HepG2 (cell line): ENCODE measurements around the gene UEVLD. TPM values are rescaled to one million over a fixed set of nuclear protein-coding genes. Genes with fewer than 3 reads are reported as not detected.

ENCODE experiments used
- AHR ChIP-seq: IDR thresholded peaks from 2 replicates; pipeline ENCODE4 v1.6.1; 2018; ENCODE audit warnings: missing genetic modification reagents, missing compliant biosample characterization
- CBX1 ChIP-seq: IDR thresholded peaks from one replicate; pipeline ENCODE4 v1.6.1; 2016; ENCODE audit warnings: antibody characterized with exemption, low read depth
- HNRNPL ChIP-seq: fragments of 200-400 bp; formaldehyde crosslinking; IDR thresholded peaks from 2 replicates; pipeline ENCODE4 v1.6.1; 2017; ENCODE audit warnings: mild to moderate bottlenecking, low read depth, low read length
- IRX3 ChIP-seq: sonication (generic); formaldehyde crosslinking; IDR thresholded peaks from 2 replicates; pipeline ENCODE4 v1.8.1; 2023; ENCODE audit warnings: mild to moderate bottlenecking, low read depth, missing genetic modification reagents, borderline replicate concordance
- KDM2A ChIP-seq: sonication (generic); formaldehyde crosslinking; IDR thresholded peaks from 2 replicates; pipeline ENCODE4 v1.4.0; 2020; ENCODE audit warnings: low read depth, missing genetic modification reagents, borderline replicate concordance
- KLF9 ChIP-seq: IDR thresholded peaks from 2 replicates; pipeline ENCODE4 v1.6.1; 2016; ENCODE audit warnings: low read depth
- MED1 ChIP-seq: sonication (generic); formaldehyde crosslinking; IDR thresholded peaks from 2 replicates; pipeline ENCODE4 v1.4.0; 2020; ENCODE audit warnings: missing genetic modification reagents
- NAIF1 ChIP-seq: sonication (generic); formaldehyde crosslinking; IDR thresholded peaks from 2 replicates; pipeline ENCODE4 v1.5.0; 2020; ENCODE audit warnings: mild to moderate bottlenecking, missing genetic modification reagents, borderline replicate concordance
- NONO ChIP-seq, 2 experiments: fragments of 450-650 bp in 1 of 2; sonication (generic) in 1 of 2; formaldehyde crosslinking in 1 of 2; IDR thresholded peaks in 1 of 2; conservative IDR thresholded peaks in 1 of 2; 2 replicates each; pipeline versions ENCODE4 v1.6.1 to v1.8.0; 2017 to 2022; ENCODE audit warnings: mild to moderate bottlenecking in 1 of 2, missing genetic modification reagents in 1 of 2, moderate library complexity in 1 of 2
- SRSF4 ChIP-seq: fragments of 200-400 bp; formaldehyde crosslinking; IDR thresholded peaks from one replicate; pipeline ENCODE4 v1.6.1; 2018; ENCODE audit warnings: mild to moderate bottlenecking, low read depth, low read length, moderate library complexity; ENCODE audit not compliant: poor library complexity, severe bottlenecking
- TAF1 ChIP-seq: sonication (generic); formaldehyde crosslinking; IDR thresholded peaks from 2 replicates; pipeline ENCODE4 v1.4.0; 2020; ENCODE audit warnings: missing genetic modification reagents
- ZFP41 ChIP-seq: sonication (generic); formaldehyde crosslinking; IDR thresholded peaks from 2 replicates; pipeline ENCODE4 v1.4.0; 2020; ENCODE audit warnings: mild to moderate bottlenecking, missing genetic modification reagents, borderline replicate concordance
- ZFP90 ChIP-seq: sonication (generic); formaldehyde crosslinking; IDR thresholded peaks from 2 replicates; pipeline ENCODE4 v1.8.0; 2022; ENCODE audit warnings: missing genetic modification reagents, mild to moderate bottlenecking, inconsistent platforms, borderline replicate concordance
- ZMAT3 ChIP-seq: sonication (generic); formaldehyde crosslinking; conservative IDR thresholded peaks from 2 replicates; pipeline ENCODE4 v1.7.0; 2021; ENCODE audit warnings: missing genetic modification reagents
- ZNF20 ChIP-seq: sonication (generic); formaldehyde crosslinking; IDR thresholded peaks from 2 replicates; pipeline ENCODE4 v1.4.0; 2020; ENCODE audit warnings: mild to moderate bottlenecking, moderate library complexity, missing genetic modification reagents
- ZNF563 ChIP-seq: sonication (generic); formaldehyde crosslinking; IDR thresholded peaks from 2 replicates; pipeline ENCODE4 v1.8.0; 2022; ENCODE audit warnings: mild to moderate bottlenecking, moderate library complexity, missing genetic modification reagents
- polyA plus RNA-seq, 8 experiments: library from polyadenylated mRNA; depleted of rRNA in 3 of 8; stranded (reverse) in 7 of 8; unstranded in 1 of 8; fragments of >200 nt; fragmentation: Illumina TruSeq in 4 of 8; extraction: Trizol in 4 of 8; gene quantifications; 2 replicates each; pipeline versions ENCODE4 v1.2.1 to v1.2.3, GENCODE V29; 2011 to 2016; ENCODE audit warnings: low read depth in 4 of 8, missing spikeins in 1 of 8, mixed read lengths in 1 of 8; ENCODE audit not compliant: insufficient read depth in 1 of 8
- total RNA-seq, 5 experiments: library from RNA; depleted of rRNA; stranded (reverse); fragments of >200 nt; fragmentation: Illumina TruSeq; extraction: Trizol; gene quantifications; 2 replicates each; pipeline ENCODE4 v1.2.3, GENCODE V29; 2016; ENCODE audit warnings: low read depth in 1 of 5
- TF ChIP-seq, protein P1 (sequence below): sonication (generic); formaldehyde crosslinking; IDR thresholded peaks from 2 replicates; pipeline ENCODE4 v1.8.0; 2022; ENCODE audit warnings: missing genetic modification reagents, mild to moderate bottlenecking, borderline replicate concordance
- TF ChIP-seq, protein P2 (sequence below): IDR thresholded peaks from 2 replicates; pipeline ENCODE4 v1.6.1; 2016; ENCODE audit warnings: missing compliant biosample characterization, missing genetic modification reagents, borderline replicate concordance
- TF ChIP-seq, protein P3 (sequence below): sonication (generic); formaldehyde crosslinking; IDR thresholded peaks from 2 replicates; pipeline ENCODE4 v1.5.1; 2020; ENCODE audit warnings: missing genetic modification reagents, mild to moderate bottlenecking, borderline replicate concordance
- TF ChIP-seq, protein P4 (sequence below): sonication (generic); formaldehyde crosslinking; IDR thresholded peaks from 2 replicates; pipeline ENCODE4 v1.9.0; 2021; ENCODE audit warnings: missing genetic modification reagents, borderline replicate concordance

UEVLD gene
- total and polyA plus RNA-seq, 2 of the 13 experiments (the other 11 are each of a cell fraction or from before 2014, with no cell fraction given): 5.7 to 13.7 TPM

DNA sequence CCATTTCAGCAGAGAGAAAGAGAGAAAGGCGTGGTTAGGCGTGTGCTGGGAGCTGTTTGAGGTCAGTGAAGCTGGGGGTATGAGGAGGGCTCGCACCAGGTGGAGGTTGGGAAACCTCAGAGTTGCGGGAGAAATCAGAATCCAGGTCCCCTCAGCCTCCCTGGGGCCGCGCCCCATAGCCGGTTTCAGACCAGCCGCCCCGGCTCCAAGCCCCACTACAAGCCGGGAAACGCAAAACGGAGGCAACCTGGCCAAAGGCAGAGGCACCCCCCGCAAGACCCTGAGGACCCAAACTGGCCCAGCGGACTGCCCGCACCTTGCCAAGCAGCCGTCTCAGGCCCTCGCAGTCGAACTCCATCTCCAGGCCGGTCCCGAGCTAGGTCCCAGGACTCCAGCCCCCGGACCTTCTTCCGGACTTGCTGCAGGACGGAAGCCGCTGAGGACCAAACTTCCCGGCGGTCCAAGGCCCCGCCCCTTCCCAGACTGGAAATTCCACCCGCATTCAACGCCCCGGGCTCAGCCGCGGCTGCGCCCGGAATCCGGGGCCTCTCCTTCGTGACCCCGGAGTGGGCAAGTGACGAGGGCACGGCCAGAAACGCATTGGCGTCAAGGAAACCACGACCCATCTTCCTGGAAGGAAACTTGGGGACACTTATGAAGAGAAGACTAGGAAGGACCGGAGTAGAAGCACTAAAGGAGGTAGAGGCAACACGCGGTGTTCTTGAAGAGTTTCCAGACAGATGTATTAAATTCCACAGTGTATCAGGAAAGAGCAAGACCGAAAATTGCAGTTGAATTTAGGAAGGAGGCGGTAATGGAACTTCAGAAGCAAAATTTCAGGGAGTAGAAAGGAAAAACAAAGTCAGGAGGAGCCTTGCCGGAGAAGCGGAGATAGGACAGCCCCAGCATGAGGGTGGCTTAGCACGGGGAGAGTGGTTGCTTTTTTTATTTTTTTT is at the start of gene UEVLD (continued):
- TF ChIP-seq, protein P1, sequence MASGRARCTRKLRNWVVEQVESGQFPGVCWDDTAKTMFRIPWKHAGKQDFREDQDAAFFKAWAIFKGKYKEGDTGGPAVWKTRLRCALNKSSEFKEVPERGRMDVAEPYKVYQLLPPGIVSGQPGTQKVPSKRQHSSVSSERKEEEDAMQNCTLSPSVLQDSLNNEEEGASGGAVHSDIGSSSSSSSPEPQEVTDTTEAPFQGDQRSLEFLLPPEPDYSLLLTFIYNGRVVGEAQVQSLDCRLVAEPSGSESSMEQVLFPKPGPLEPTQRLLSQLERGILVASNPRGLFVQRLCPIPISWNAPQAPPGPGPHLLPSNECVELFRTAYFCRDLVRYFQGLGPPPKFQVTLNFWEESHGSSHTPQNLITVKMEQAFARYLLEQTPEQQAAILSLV (CRISPR knock-in tag): 0 out of 2 replicates have a peak, but pooled peaks have one; percentile 19
- TF ChIP-seq HNRNPL (0 out of 2 replicates have a peak, but pooled peaks have one; percentile 55), TAF1 (peak; percentile 76), KDM2A (CRISPR knock-in tag) (peak; percentile 91), ZNF20 (CRISPR knock-in tag) (no peak), ZFP41 (CRISPR knock-in tag) (no peak), SRSF4 (no peak), AHR (CRISPR knock-in tag) (no peak; the same call in 1 of the 2 replicates), NAIF1 (CRISPR knock-in tag) (peak; percentile 61; the same call in 1 of the 2 replicates), CBX1 (peak; percentile 18), KLF9 (no peak), ZMAT3 (peak; percentile 70; the same call in 1 of the 2 replicates), IRX3 (no peak), MED1 (CRISPR knock-in tag) (peak; percentile 65; the same call in 1 of the 2 replicates), ZFP90 (CRISPR knock-in tag) (peak; percentile 92; the same call in 1 of the 2 replicates), ZNF563 (no peak; the same call in 1 of the 2 replicates), NONO (IDR thresholded peaks at IDR 0.05) (no peak), NONO (CRISPR knock-in tag; conservative IDR thresholded peaks at IDR 0.05) (peak; percentile 71; the same call in 1 of the 2 replicates)
- TF ChIP-seq, protein P2, sequence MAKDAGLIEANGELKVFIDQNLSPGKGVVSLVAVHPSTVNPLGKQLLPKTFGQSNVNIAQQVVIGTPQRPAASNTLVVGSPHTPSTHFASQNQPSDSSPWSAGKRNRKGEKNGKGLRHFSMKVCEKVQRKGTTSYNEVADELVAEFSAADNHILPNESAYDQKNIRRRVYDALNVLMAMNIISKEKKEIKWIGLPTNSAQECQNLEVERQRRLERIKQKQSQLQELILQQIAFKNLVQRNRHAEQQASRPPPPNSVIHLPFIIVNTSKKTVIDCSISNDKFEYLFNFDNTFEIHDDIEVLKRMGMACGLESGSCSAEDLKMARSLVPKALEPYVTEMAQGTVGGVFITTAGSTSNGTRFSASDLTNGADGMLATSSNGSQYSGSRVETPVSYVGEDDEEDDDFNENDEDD: no peak
- TF ChIP-seq, protein P3, sequence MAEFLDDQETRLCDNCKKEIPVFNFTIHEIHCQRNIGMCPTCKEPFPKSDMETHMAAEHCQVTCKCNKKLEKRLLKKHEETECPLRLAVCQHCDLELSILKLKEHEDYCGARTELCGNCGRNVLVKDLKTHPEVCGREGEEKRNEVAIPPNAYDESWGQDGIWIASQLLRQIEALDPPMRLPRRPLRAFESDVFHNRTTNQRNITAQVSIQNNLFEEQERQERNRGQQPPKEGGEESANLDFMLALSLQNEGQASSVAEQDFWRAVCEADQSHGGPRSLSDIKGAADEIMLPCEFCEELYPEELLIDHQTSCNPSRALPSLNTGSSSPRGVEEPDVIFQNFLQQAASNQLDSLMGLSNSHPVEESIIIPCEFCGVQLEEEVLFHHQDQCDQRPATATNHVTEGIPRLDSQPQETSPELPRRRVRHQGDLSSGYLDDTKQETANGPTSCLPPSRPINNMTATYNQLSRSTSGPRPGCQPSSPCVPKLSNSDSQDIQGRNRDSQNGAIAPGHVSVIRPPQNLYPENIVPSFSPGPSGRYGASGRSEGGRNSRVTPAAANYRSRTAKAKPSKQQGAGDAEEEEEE (CRISPR knock-in tag): no peak
- TF ChIP-seq, protein P4, sequence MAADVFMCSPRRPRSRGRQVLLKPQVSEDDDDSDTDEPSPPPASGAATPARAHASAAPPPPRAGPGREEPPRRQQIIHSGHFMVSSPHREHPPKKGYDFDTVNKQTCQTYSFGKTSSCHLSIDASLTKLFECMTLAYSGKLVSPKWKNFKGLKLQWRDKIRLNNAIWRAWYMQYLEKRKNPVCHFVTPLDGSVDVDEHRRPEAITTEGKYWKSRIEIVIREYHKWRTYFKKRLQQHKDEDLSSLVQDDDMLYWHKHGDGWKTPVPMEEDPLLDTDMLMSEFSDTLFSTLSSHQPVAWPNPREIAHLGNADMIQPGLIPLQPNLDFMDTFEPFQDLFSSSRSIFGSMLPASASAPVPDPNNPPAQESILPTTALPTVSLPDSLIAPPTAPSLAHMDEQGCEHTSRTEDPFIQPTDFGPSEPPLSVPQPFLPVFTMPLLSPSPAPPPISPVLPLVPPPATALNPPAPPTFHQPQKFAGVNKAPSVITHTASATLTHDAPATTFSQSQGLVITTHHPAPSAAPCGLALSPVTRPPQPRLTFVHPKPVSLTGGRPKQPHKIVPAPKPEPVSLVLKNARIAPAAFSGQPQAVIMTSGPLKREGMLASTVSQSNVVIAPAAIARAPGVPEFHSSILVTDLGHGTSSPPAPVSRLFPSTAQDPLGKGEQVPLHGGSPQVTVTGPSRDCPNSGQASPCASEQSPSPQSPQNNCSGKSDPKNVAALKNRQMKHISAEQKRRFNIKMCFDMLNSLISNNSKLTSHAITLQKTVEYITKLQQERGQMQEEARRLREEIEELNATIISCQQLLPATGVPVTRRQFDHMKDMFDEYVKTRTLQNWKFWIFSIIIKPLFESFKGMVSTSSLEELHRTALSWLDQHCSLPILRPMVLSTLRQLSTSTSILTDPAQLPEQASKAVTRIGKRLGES: no peak; the same call in 1 of the 2 replicates
